Mesendoderm (in vitro differentiated cells): Measurements from ENCODE around the gene TMEFF1.

Experiments
- DNase-seq: peaks from one replicate; pipeline ENCODE4 v3.0.0; 2013
- H2AK5ac ChIP-seq: 2 replicates; pipeline ENCODE4 v1.6.1; 2013; ENCODE audit warnings: low read length, inconsistent platforms
- H2BK120ac ChIP-seq: 2 replicates; pipeline ENCODE4 v1.6.1; 2013; ENCODE audit warnings: low read depth, mild to moderate bottlenecking, low read length, moderate library complexity, mixed read lengths
- H2BK15ac ChIP-seq: replicated peaks from 2 replicates; pipeline ENCODE4 v1.6.1; 2013; ENCODE audit warnings: low read depth, mild to moderate bottlenecking, moderate library complexity
- H2BK5ac ChIP-seq: 2 replicates; pipeline ENCODE4 v1.6.1; 2013; ENCODE audit warnings: low read length, inconsistent platforms
- H3K18ac ChIP-seq: 2 replicates; pipeline ENCODE4 v1.6.1; 2013; ENCODE audit warnings: mild to moderate bottlenecking, low read length, mixed read lengths
- H3K23ac ChIP-seq: one replicate; pipeline ENCODE4 v1.6.1; 2013; ENCODE audit warnings: low read length
- H3K27ac ChIP-seq: 2 replicates; pipeline ENCODE4 v1.5.1; 2013; ENCODE audit warnings: low read depth, mild to moderate bottlenecking, inconsistent platforms, low read length, moderate library complexity
- H3K27me3 ChIP-seq: 2 replicates; pipeline ENCODE4 v1.6.1; 2013; ENCODE audit warnings: low read length, control low read depth, mild to moderate bottlenecking, inconsistent platforms; ENCODE audit not compliant: insufficient read depth, poor library complexity
- H3K36me3 ChIP-seq: 2 replicates; pipeline ENCODE4 v1.6.1; 2013; ENCODE audit warnings: low read length, inconsistent platforms; ENCODE audit not compliant: control insufficient read depth, insufficient read depth
- H3K4ac ChIP-seq: one replicate; pipeline ENCODE4 v1.6.1; 2013; ENCODE audit warnings: low read depth, mild to moderate bottlenecking, low read length, moderate library complexity
- H3K4me1 ChIP-seq: 2 replicates; pipeline ENCODE4 v1.6.1; 2013; ENCODE audit warnings: low read depth, low read length, inconsistent platforms; ENCODE audit not compliant: control insufficient read depth
- H3K4me2 ChIP-seq: 2 replicates; pipeline ENCODE4 v1.6.1; 2013; ENCODE audit warnings: low read length
- H3K4me3 ChIP-seq: 2 replicates; pipeline ENCODE4 v1.5.1; 2013; ENCODE audit warnings: mild to moderate bottlenecking, low read length
- H3K56ac ChIP-seq: one replicate; pipeline ENCODE4 v1.6.1; 2013; ENCODE audit warnings: low read length
- H3K79me1 ChIP-seq: 2 replicates; pipeline ENCODE4 v1.6.1; 2013; ENCODE audit warnings: low read length, inconsistent platforms
- H3K79me2 ChIP-seq: 2 replicates; pipeline ENCODE4 v1.6.1; 2013; ENCODE audit warnings: mild to moderate bottlenecking, low read length; ENCODE audit not compliant: control insufficient read depth, insufficient read depth
- H3K9ac ChIP-seq: 2 replicates; pipeline ENCODE4 v1.6.1; 2013; ENCODE audit warnings: low read length, inconsistent platforms
- H4K5ac ChIP-seq: one replicate; pipeline ENCODE4 v1.6.1; 2013; ENCODE audit warnings: low read length
- H4K8ac ChIP-seq: one replicate; pipeline ENCODE4 v1.6.1; 2013; ENCODE audit warnings: low read depth, mild to moderate bottlenecking, control low read depth, low read length, moderate library complexity
- WGBS: extraction: QIAGEN DNeasy Blood & Tissue Kit; methylation state at CpG from one replicate; pipeline ENCODE4 v1.1.7; 2013; ENCODE audit warnings: low lambda C conversion rate, missing lambda C conversion rate; ENCODE audit not compliant: insufficient coverage; ENCODE audit errors: extremely low coverage; 5-methylcytosine and 5-hydroxymethylcytosine counted together

TMEFF1 gene

GRCh38 chr9:100428871-100429654 is 43.9 kb upstream of the TMEFF1 start:
- Histone ChIP-seq H3K56ac (peak overlapping the region; percentile 31), H3K4me3 (no peak overlapping the region), H3K79me1 (peaks cover 24% of the 10 kb centered on the region), H3K23ac (no peak overlapping the region), H3K9ac (no peak overlapping the region), H3K27me3 (no peaks in the 10 kb centered on the region), H3K4me2 (no peak overlapping the region), H3K79me2 (peaks cover 34% of the 10 kb centered on the region), H4K5ac (no peak overlapping the region), H2BK15ac (no peak overlapping the region), H3K4me1 (peaks cover 2% of the 10 kb centered on the region), H3K18ac (no peak overlapping the region), H4K8ac (no peak overlapping the region), H2BK5ac (no peak overlapping the region), H2AK5ac (no peak overlapping the region), H3K4ac (no peak overlapping the region), H2BK120ac (no peak overlapping the region), H3K36me3 (peaks cover 2% of the 10 kb centered on the region), H3K27ac (no peak overlapping the region)
- peak; percentile 56 for DNase-seq
- WGBS = no CpG with 5 or more reads among the region's 9 CpGs

- Histone ChIP-seq H3K4me3 (no peak overlapping the region), H3K18ac (no peak overlapping the region), H3K27me3 (no peaks in the 10 kb centered on the region), H3K4ac (no peak overlapping the region), H2BK5ac (no peak overlapping the region), H2BK120ac (no peak overlapping the region), H2AK5ac (no peak overlapping the region), H4K5ac (no peak overlapping the region), H2BK15ac (no peak overlapping the region), H3K9ac (no peak overlapping the region), H3K4me2 (no peak overlapping the region), H3K23ac (no peak overlapping the region), H3K79me1 (peaks cover 24% of the 10 kb centered on the region), H4K8ac (no peak overlapping the region), H3K27ac (no peak overlapping the region), H3K56ac (no peak overlapping the region), H3K4me1 (peaks cover 2% of the 10 kb centered on the region), H3K79me2 (peaks cover 36% of the 10 kb centered on the region), H3K36me3 (peaks cover 2% of the 10 kb centered on the region)
- no CpG with 5 or more reads among the region's 5 CpGs for WGBS
- no peak for DNase-seq
These were observed 42.5 kb upstream of the TMEFF1 start for GRCh38 chr9:100430286-100430940.

GRCh38 chr9:100431886-100432285 is 41.1 kb upstream of the TMEFF1 start:
- Histone ChIP-seq H3K18ac (no peak overlapping the region), H3K9ac (no peak overlapping the region), H3K27me3 (no peaks in the 10 kb centered on the region), H3K4me1 (peaks cover 2% of the 10 kb centered on the region), H3K4me2 (no peak overlapping the region), H3K36me3 (peaks cover 2% of the 10 kb centered on the region), H4K5ac (no peak overlapping the region), H2AK5ac (no peak overlapping the region), H3K4me3 (no peak overlapping the region), H4K8ac (no peak overlapping the region), H3K56ac (no peak overlapping the region), H3K79me2 (peaks cover 44% of the 10 kb centered on the region), H3K23ac (no peak overlapping the region), H2BK15ac (no peak overlapping the region), H3K27ac (no peak overlapping the region), H3K4ac (no peak overlapping the region), H2BK5ac (no peak overlapping the region), H2BK120ac (no peak overlapping the region), H3K79me1 (peaks cover 28% of the 10 kb centered on the region)
- DNase-seq = no peak
- WGBS = no CpG with 5 or more reads among the region's 5 CpGs

GRCh38 chr9:100432736-100433135 is 40.2 kb upstream of the TMEFF1 start:
- Histone ChIP-seq H3K4me3 (no peak overlapping the region), H3K18ac (no peak overlapping the region), H4K5ac (no peak overlapping the region), H3K4ac (no peak overlapping the region), H2AK5ac (no peak overlapping the region), H2BK120ac (no peak overlapping the region), H2BK15ac (no peak overlapping the region), H3K79me1 (peaks cover 28% of the 10 kb centered on the region), H3K79me2 (peaks cover 43% of the 10 kb centered on the region), H3K27me3 (no peaks in the 10 kb centered on the region), H3K56ac (no peak overlapping the region), H4K8ac (no peak overlapping the region), H3K4me1 (peaks cover 2% of the 10 kb centered on the region), H2BK5ac (no peak overlapping the region), H3K4me2 (no peak overlapping the region), H3K23ac (no peak overlapping the region), H3K36me3 (peaks cover 2% of the 10 kb centered on the region), H3K9ac (no peak overlapping the region), H3K27ac (no peak overlapping the region)
- DNase-seq = no peak
- no CpG with 5 or more reads among the region's 3 CpGs for WGBS

GRCh38 chr9:100436571-100436970 is 36.4 kb upstream of the TMEFF1 start:
- Histone ChIP-seq H3K79me1 (peaks cover 25% of the 10 kb centered on the region), H3K4me3 (no peak overlapping the region), H3K9ac (no peak overlapping the region), H3K36me3 (peaks cover 2% of the 10 kb centered on the region), H3K27me3 (no peaks in the 10 kb centered on the region), H2BK15ac (no peak overlapping the region), H2AK5ac (no peak overlapping the region), H4K5ac (no peak overlapping the region), H3K27ac (no peak overlapping the region), H2BK5ac (no peak overlapping the region), H3K56ac (no peak overlapping the region), H3K4me1 (no peaks in the 10 kb centered on the region), H3K23ac (no peak overlapping the region), H3K18ac (no peak overlapping the region), H4K8ac (no peak overlapping the region), H3K79me2 (peaks cover 26% of the 10 kb centered on the region), H3K4me2 (no peak overlapping the region), H2BK120ac (no peak overlapping the region), H3K4ac (no peak overlapping the region)
- WGBS = no CpG with 5 or more reads among the region's 7 CpGs
- no peak for DNase-seq
